Calu3 (cell line): ENCODE data around the gene GMDS. TPM values are rescaled to one million over a fixed set of nuclear protein-coding genes. Genes with fewer than 3 reads are reported as not detected.
A peak's percentile ranks its signal among the peaks of the same experiment; 100 is the strongest.

ENCODE experiments used
- BruUV-seq: library from RNA; stranded (reverse); fragments of 400-500 nt; replicated peaks from 2 replicates; lab custom pipeline; 2021; lab: Mats Ljungman, UMichigan
- CTCF ChIA-PET: fragments of 300-600 bp; sonication (Branson Sonifier 250); formaldehyde crosslinking; loops from one replicate; lab custom pipeline; 2022; ENCODE audit warnings: antibody characterized with exemption; lab: Charles Lee
- DNase-seq: peaks from one replicate; pipeline ENCODE4 v3.0.0; 2022
- H3K27ac Mint-ChIP-seq: one replicate; pipeline ENCODE4 v1.8.0; 2022; ENCODE audit warnings: mixed read lengths; ENCODE audit not compliant: unreplicated experiment
- H3K27me3 Mint-ChIP-seq: one replicate; pipeline ENCODE4 v1.8.0; 2022; ENCODE audit warnings: mixed read lengths; ENCODE audit not compliant: unreplicated experiment
- H3K36me3 Mint-ChIP-seq: one replicate; pipeline ENCODE4 v1.8.0; 2022; ENCODE audit warnings: mild to moderate bottlenecking, moderate library complexity, mixed read lengths; ENCODE audit not compliant: insufficient read depth, unreplicated experiment
- H3K4me1 Mint-ChIP-seq: one replicate; pipeline ENCODE4 v1.8.0; 2022; ENCODE audit warnings: mild to moderate bottlenecking, low read depth, mixed read lengths; ENCODE audit not compliant: unreplicated experiment
- H3K4me3 Mint-ChIP-seq: one replicate; pipeline ENCODE4 v1.8.0; 2022; ENCODE audit warnings: mild to moderate bottlenecking, low read depth, moderate library complexity, mixed read lengths; ENCODE audit not compliant: unreplicated experiment
- H3K9me3 Mint-ChIP-seq: one replicate; pipeline ENCODE4 v1.8.0; 2022; ENCODE audit warnings: low read depth, mixed read lengths; ENCODE audit not compliant: unreplicated experiment
- intact Hi-C: fragments of 100-400 bp; cut with micrococcal nuclease; formaldehyde crosslinking; loops from one replicate; pipeline ENCODE4 v1.10.0; 2022; ENCODE audit not compliant: unreplicated experiment
- total RNA-seq: library from RNA; stranded (reverse); gene quantifications from 2 replicates; pipeline ENCODE4 v1.2.3, GENCODE V29; 2022
- TF ChIP-seq, protein P1 (sequence below): fragments of 200-600 bp; IDR thresholded peaks from one replicate; pipeline ENCODE4 v1.8.0; 2022; ENCODE audit warnings: antibody characterized with exemption; ENCODE audit not compliant: unreplicated experiment

The GMDS gene
- total RNA-seq, 1 experiment from 2014 or later: 58.2 TPM

DNA sequence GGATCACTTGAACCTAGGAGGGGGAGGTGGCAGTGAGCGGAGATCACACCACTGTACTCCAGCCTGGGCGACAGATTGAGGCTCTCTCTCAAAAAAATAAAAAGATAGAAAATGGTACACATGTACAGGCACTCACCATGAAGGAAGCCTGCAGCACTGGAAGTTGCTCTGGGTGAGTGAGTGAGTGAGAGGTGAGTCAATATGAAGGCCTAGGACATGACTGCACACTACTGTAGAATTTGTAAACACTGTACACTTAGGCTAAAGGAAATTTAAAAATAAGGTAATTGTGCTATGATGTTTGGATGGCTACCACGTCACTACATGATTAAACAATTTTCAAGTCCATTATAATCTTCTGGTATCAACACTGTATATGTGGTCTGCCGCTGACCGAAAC lies 419.5 kb downstream of the GMDS start:
- DNase-seq: no peak
- Mint-ChIP-seq H3K9me3 (peaks cover 6% of the 10 kb centered on the region), H3K36me3 (no peaks in the 10 kb centered on the region), H3K27ac (no peak overlapping the region), H3K27me3 (no peaks in the 10 kb centered on the region), H3K4me3 (no peak overlapping the region), H3K4me1 (no peaks in the 10 kb centered on the region)
- CTCF ChIA-PET: no interaction called here
- TF ChIP-seq, protein P1, sequence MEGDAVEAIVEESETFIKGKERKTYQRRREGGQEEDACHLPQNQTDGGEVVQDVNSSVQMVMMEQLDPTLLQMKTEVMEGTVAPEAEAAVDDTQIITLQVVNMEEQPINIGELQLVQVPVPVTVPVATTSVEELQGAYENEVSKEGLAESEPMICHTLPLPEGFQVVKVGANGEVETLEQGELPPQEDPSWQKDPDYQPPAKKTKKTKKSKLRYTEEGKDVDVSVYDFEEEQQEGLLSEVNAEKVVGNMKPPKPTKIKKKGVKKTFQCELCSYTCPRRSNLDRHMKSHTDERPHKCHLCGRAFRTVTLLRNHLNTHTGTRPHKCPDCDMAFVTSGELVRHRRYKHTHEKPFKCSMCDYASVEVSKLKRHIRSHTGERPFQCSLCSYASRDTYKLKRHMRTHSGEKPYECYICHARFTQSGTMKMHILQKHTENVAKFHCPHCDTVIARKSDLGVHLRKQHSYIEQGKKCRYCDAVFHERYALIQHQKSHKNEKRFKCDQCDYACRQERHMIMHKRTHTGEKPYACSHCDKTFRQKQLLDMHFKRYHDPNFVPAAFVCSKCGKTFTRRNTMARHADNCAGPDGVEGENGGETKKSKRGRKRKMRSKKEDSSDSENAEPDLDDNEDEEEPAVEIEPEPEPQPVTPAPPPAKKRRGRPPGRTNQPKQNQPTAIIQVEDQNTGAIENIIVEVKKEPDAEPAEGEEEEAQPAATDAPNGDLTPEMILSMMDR: no peak
- BruUV-seq: no TSS peak
- intact Hi-C loops: no loop called here

GRCh38 chr6:1825277-1825676 lies 420.1 kb downstream of the GMDS start:
- Mint-ChIP-seq H3K36me3 (no peaks in the 10 kb centered on the region), H3K4me3 (no peak overlapping the region), H3K27ac (no peak overlapping the region), H3K9me3 (peaks cover 6% of the 10 kb centered on the region), H3K27me3 (no peaks in the 10 kb centered on the region), H3K4me1 (no peaks in the 10 kb centered on the region)
- BruUV-seq: no TSS peak
- intact Hi-C loops: no loop called here
- CTCF ChIA-PET: no interaction called here
- TF ChIP-seq, protein P1: no peak
- DNase-seq: no peak

- no peaks in the 10 kb centered on the region for H3K4me1 Mint-ChIP-seq
- BruUV-seq: no TSS peak
- no peaks in the 10 kb centered on the region for H3K27me3 Mint-ChIP-seq
- no peak overlapping the region for H3K4me3 Mint-ChIP-seq
- H3K27ac Mint-ChIP-seq: no peak overlapping the region
- intact Hi-C loops: no loop called here
- H3K9me3 Mint-ChIP-seq: no peaks in the 10 kb centered on the region
- CTCF ChIA-PET: interaction anchor here (0.6 kb wide), 1 partner anchor 123 kb away, joined by 5 read pairs; no protein-coding TSS in a partner anchor
- no peaks in the 10 kb centered on the region for H3K36me3 Mint-ChIP-seq
- TF ChIP-seq, protein P1: no peak
- peak; percentile 9 for DNase-seq
Measured at GRCh38 chr6:1821513-1822183, 423.8 kb downstream of the GMDS start.

- no peaks in the 10 kb centered on the region for H3K36me3 Mint-ChIP-seq
- no peaks in the 10 kb centered on the region for H3K27me3 Mint-ChIP-seq
- BruUV-seq: no TSS peak
- no peaks in the 10 kb centered on the region for H3K4me1 Mint-ChIP-seq
- intact Hi-C loops: no loop called here
- no peak overlapping the region for H3K27ac Mint-ChIP-seq
- no peak overlapping the region for H3K4me3 Mint-ChIP-seq
- no peaks in the 10 kb centered on the region for H3K9me3 Mint-ChIP-seq
- DNase-seq: no peak
- CTCF ChIA-PET: interaction anchor here (0.6 kb wide), 1 partner anchor 123 kb away, joined by 5 read pairs; no protein-coding TSS in a partner anchor
- TF ChIP-seq, protein P1: no peak
Measured at GRCh38 chr6:1821164-1821512, 424.3 kb downstream of the GMDS start.
